GM20000 (cell line): Measurements from ENCODE around the gene DMRTA2.

Experiments
- DNase-seq: peaks from one replicate; pipeline ENCODE4 v3.0.0; 2012; ENCODE audit warnings: low spot score
- TF ChIP-seq, protein P1 (sequence below): IDR thresholded peaks from 2 replicates; pipeline ENCODE4 v1.5.1; 2012; ENCODE audit warnings: mild to moderate bottlenecking, control low read depth; ENCODE audit errors: extremely low read depth, missing control alignments

DMRTA2 gene

GRCh38 chr1:50423670-50424000 lies 392 bp upstream of the DMRTA2 start:
- peak; percentile 77 for DNase-seq
- TF ChIP-seq, protein P1, sequence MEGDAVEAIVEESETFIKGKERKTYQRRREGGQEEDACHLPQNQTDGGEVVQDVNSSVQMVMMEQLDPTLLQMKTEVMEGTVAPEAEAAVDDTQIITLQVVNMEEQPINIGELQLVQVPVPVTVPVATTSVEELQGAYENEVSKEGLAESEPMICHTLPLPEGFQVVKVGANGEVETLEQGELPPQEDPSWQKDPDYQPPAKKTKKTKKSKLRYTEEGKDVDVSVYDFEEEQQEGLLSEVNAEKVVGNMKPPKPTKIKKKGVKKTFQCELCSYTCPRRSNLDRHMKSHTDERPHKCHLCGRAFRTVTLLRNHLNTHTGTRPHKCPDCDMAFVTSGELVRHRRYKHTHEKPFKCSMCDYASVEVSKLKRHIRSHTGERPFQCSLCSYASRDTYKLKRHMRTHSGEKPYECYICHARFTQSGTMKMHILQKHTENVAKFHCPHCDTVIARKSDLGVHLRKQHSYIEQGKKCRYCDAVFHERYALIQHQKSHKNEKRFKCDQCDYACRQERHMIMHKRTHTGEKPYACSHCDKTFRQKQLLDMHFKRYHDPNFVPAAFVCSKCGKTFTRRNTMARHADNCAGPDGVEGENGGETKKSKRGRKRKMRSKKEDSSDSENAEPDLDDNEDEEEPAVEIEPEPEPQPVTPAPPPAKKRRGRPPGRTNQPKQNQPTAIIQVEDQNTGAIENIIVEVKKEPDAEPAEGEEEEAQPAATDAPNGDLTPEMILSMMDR, result no peak

DNA sequence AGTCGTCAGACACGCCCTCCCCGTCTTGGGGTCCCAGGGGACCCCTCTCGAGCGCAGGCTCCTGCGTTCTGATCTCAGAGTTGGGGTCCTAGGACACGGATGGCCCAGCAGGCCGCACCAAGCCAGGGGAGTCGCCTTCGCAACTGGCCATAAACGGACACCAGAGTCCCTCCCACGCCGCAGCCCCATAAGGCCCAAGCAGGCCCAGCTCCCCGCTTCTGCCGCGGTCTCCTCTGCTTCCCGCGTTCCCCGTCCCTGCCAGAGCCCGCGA lies 633 bp downstream of the DMRTA2 start:
- TF ChIP-seq, protein P1, result no peak
- DNase-seq, result peak; percentile 37

GRCh38 chr1:50421768-50422674 lies 1.2 kb downstream of the DMRTA2 start:
- TF ChIP-seq, protein P1, result no peak
- DNase-seq, result peak; percentile 49

GRCh38 chr1:50421366-50421748 lies 1.9 kb downstream of the DMRTA2 start:
- TF ChIP-seq, protein P1, result no peak
- DNase-seq, result peak; percentile 36

DNA sequence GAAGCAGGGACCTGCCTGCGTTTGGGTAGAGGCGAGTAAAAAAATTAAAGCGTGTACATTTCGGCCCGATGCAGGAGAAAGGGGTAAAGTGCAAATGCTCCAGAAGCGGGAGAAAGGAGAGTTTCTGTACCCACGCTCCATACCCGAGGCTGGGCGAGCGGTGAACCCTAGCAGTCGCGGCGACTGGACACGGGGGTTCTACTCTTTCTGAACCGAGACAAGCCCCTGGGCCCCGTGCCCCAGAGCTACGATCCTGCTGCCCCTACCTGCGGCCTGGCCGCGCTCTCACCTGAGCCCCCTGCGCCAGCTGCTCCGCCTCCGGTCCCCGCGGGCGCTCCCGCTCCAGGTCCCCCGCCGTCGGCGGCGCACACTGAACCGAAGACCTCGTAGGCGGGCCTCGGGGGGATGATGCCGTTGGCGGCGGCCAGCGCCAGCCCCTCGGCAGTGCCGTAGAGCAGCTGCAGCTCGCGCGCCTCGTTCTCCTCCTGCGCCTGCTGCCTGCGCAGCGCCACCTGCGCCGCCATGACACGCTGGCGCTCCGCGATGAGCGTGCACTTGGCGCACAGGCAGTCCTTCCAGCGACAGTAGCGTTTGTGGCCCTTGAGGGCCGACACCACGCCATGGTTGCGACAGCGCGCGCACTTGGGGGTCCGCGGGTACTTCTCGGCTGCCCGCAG lies 2.4 kb downstream of the DMRTA2 start:
- DNase-seq, result peak; percentile 58
- TF ChIP-seq, protein P1, result peak; percentile 4

DNA sequence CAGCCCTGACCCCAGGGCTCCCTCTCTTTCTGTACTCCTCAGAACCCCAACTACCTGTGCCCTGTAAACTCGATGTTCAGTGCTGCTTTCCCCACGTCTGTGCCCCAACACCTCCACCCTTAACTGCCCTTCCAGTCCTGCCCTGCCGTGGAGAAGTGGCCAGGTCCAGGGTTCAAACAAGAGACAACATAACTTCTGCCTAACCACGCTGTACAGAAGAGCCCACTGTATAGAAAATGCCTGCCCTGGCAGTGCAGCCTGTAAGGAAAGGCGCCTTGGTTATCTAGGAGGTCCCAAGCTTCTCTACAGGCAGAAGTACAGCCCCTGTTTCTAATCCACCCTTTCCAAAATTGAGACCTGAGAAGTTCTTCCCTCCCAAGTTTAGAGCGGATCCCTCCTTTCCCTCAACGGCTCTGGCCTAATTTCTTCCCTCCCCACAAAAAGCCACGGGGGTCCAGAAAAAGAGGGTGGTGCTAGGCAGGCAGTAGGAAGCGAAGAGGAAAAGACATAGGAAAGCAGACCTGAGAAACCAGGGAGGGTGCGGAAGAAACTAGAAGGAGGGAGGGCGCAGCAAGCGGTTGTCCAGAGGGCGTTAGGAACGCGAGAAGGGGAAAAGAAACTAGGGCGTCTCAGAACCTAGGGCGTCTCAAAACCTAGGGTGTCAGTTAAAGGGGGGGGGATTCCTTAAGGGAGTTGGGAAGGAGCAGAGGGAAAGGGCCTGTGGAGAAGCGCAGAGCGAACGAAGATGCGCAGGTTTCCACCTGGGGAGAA lies 3.2 kb downstream of the DMRTA2 start:
- peak; percentile 41 for DNase-seq
- TF ChIP-seq, protein P1, result no peak
